Hepatocyte (in vitro differentiated cells): ENCODE results near the gene APOM. TPM values are rescaled to one million over a fixed set of nuclear protein-coding genes. Genes with fewer than 3 reads are reported as not detected.

Source experiments
- DNase-seq: peaks from one replicate; pipeline ENCODE4 v3.0.0-alpha.2; 2016; ENCODE audit warnings: low spot score
- H2AFZ ChIP-seq: fragments of 200-600 bp; sonication (generic); 2 replicates; pipeline ENCODE4 v1.6.0; 2016; ENCODE audit warnings: antibody characterized with exemption, mild to moderate bottlenecking
- H3K27ac ChIP-seq: fragments of 200-600 bp; sonication (generic); 2 replicates; pipeline ENCODE4 v1.5.1; 2016; ENCODE audit warnings: mild to moderate bottlenecking
- H3K27me3 ChIP-seq: fragments of 200-600 bp; sonication (generic); 2 replicates; pipeline ENCODE4 v1.6.1; 2016
- H3K36me3 ChIP-seq: fragments of 200-600 bp; sonication (generic); replicated peaks from 2 replicates; pipeline ENCODE4 v1.5.1; 2016; ENCODE audit warnings: low read depth; ENCODE audit not compliant: insufficient read depth
- H3K4me1 ChIP-seq: fragments of 200-600 bp; sonication (generic); 2 replicates; pipeline ENCODE4 v1.5.1; 2016; ENCODE audit warnings: mild to moderate bottlenecking, moderate library complexity; ENCODE audit not compliant: insufficient read depth
- H3K4me2 ChIP-seq: fragments of 200-600 bp; sonication (generic); 2 replicates; pipeline ENCODE4 v1.6.0; 2016
- H3K4me3 ChIP-seq: fragments of 200-600 bp; sonication (generic); 2 replicates; pipeline ENCODE4 v1.5.1; 2016; ENCODE audit warnings: mild to moderate bottlenecking
- H3K79me2 ChIP-seq: fragments of 200-600 bp; sonication (generic); 2 replicates; pipeline ENCODE4 v1.6.0; 2017; ENCODE audit warnings: mild to moderate bottlenecking
- H3K9me2 ChIP-seq: fragments of 200-600 bp; sonication (generic); replicated peaks from 2 replicates; pipeline ENCODE4 v1.6.0; 2017; ENCODE audit warnings: mild to moderate bottlenecking; ENCODE audit not compliant: insufficient read depth
- H3K9me3 ChIP-seq: fragments of 200-600 bp; sonication (generic); 2 replicates; pipeline ENCODE4 v1.5.1; 2016; ENCODE audit warnings: low read depth, mild to moderate bottlenecking
- H4K20me1 ChIP-seq: fragments of 200-600 bp; sonication (generic); 2 replicates; pipeline ENCODE4 v1.6.0; 2016; ENCODE audit warnings: mild to moderate bottlenecking; ENCODE audit not compliant: insufficient read depth, poor library complexity, severe bottlenecking
- EZH2 ChIP-seq: fragments of 200-600 bp; sonication (generic); IDR thresholded peaks from 2 replicates; pipeline ENCODE4 v1.6.1; 2016; ENCODE audit warnings: antibody characterized with exemption, mild to moderate bottlenecking, borderline replicate concordance
- EZH2phosphoT487 ChIP-seq: fragments of 200-600 bp; sonication (generic); IDR thresholded peaks from one replicate; pipeline ENCODE4 v1.6.1; 2018; ENCODE audit warnings: antibody characterized with exemption, mild to moderate bottlenecking, low read depth, moderate library complexity; ENCODE audit not compliant: unreplicated experiment, severe bottlenecking
- WGBS: methylation state at CpG from one replicate; pipeline ENCODE4 v1.1.6; 2016; ENCODE audit warnings: low lambda C conversion rate; ENCODE audit errors: missing lambda C conversion rate; 5-methylcytosine and 5-hydroxymethylcytosine counted together
- polyA plus RNA-seq: library from polyadenylated mRNA; unstranded; fragments of >200 nt; fragmentation: Nextera tagmentation; extraction: Ambion mirVana; gene quantifications from 2 replicates; pipeline ENCODE4 v1.2.1, GENCODE V29; 2016
- total RNA-seq: library from RNA; depleted of rRNA; stranded (reverse); fragments of >200 nt; gene quantifications from 2 replicates; pipeline ENCODE4 v1.2.3, GENCODE V29; 2014
- TF ChIP-seq, protein P1 (sequence below): fragments of 200-600 bp; sonication (generic); IDR thresholded peaks from 2 replicates; pipeline ENCODE4 v1.5.1; 2016; ENCODE audit warnings: antibody characterized with exemption, mild to moderate bottlenecking; ENCODE audit not compliant: poor library complexity

The APOM gene
- total and polyA plus RNA-seq, 2 experiments from 2014 or later: 9.3 to 40.7 TPM

DNA sequence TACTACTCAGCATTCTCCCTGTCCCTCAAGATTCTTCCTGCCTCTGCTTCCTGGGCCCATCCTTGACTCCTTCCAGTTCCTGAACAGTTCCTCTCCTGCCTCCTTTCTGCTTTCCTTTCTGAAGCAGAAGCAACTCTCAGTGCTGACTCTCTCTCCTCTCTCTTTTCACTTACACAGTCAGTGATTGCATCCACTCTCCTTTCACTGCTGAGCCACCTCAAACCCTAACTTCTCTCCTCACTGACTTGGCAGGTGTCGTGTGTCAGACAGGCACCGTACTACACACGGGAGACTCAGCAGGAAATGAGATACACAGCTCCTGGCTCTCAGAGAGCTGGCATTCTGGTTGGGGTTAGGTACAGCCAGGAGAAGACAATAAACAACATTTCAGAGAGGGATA lies 41.9 kb downstream of the APOM start:
- H3K9me3 ChIP-seq: no peaks in the 10 kb centered on the region
- H3K4me1 ChIP-seq: peaks cover 21% of the 10 kb centered on the region
- 65% methylated on average over 3 of the region's 3 CpGs for WGBS
- TF ChIP-seq, protein P1, sequence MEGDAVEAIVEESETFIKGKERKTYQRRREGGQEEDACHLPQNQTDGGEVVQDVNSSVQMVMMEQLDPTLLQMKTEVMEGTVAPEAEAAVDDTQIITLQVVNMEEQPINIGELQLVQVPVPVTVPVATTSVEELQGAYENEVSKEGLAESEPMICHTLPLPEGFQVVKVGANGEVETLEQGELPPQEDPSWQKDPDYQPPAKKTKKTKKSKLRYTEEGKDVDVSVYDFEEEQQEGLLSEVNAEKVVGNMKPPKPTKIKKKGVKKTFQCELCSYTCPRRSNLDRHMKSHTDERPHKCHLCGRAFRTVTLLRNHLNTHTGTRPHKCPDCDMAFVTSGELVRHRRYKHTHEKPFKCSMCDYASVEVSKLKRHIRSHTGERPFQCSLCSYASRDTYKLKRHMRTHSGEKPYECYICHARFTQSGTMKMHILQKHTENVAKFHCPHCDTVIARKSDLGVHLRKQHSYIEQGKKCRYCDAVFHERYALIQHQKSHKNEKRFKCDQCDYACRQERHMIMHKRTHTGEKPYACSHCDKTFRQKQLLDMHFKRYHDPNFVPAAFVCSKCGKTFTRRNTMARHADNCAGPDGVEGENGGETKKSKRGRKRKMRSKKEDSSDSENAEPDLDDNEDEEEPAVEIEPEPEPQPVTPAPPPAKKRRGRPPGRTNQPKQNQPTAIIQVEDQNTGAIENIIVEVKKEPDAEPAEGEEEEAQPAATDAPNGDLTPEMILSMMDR: no peak
- TF ChIP-seq EZH2phosphoT487 (no peak), EZH2 (no peak)
- peaks cover 5% of the 10 kb centered on the region for H4K20me1 ChIP-seq
- H3K4me2 ChIP-seq: no peak overlapping the region
- peaks cover 54% of the 10 kb centered on the region for H3K79me2 ChIP-seq
- no peak overlapping the region for H3K4me3 ChIP-seq
- H3K9me2 ChIP-seq: no peaks in the 10 kb centered on the region
- no peaks in the 10 kb centered on the region for H3K27me3 ChIP-seq
- no peak overlapping the region for H3K27ac ChIP-seq
- no peaks in the 10 kb centered on the region for H3K36me3 ChIP-seq
- DNase-seq: no peak
- no peak overlapping the region for H2AFZ ChIP-seq

DNA sequence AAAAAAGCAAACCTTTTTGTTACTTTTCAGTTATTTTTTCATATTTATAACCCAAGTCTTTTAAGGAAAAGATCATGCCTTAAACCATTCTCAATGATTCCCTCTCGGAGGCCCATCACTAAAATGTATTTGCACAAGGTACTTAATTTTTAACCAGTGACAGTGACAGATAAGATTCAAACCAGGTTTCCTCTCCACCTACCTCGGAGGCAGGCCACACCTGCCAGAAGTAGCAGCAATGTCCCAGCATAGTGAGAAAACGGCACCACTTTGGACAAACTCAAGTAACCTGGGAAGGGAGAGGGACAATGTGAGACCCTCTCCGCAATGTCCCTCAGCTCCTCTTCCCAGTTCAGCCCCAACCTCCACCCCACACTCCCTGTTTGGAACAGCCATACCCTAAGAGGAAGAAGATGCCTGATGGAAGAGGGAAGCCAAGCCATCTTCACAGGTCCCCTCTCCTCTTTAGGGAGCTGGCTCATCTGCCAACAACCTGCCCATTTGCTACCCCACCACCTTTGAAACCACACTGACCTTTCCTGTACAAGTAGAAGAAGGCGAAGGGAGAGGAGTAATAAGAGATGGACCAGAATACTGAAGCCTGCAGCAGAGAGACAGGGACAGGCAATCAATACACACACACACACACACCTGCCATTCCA lies 45.2 kb downstream of the APOM start:
- Histone ChIP-seq H3K4me3 (peak overlapping the region; percentile 7), H3K9me3 (no peaks in the 10 kb centered on the region), H3K79me2 (peaks cover 56% of the 10 kb centered on the region), H2AFZ (no peak overlapping the region), H3K27ac (peak overlapping the region; percentile 96), H3K36me3 (no peaks in the 10 kb centered on the region), H3K27me3 (no peaks in the 10 kb centered on the region), H3K4me2 (peak overlapping the region; percentile 97), H3K4me1 (peaks cover 26% of the 10 kb centered on the region), H3K9me2 (no peaks in the 10 kb centered on the region), H4K20me1 (peaks cover 5% of the 10 kb centered on the region)
- WGBS: 65% methylated on average over 5 of the region's 5 CpGs
- no peak for DNase-seq
- TF ChIP-seq, protein P1: no peak
- no peak for TF ChIP-seq EZH2phosphoT487
- TF ChIP-seq EZH2: no peak

DNA sequence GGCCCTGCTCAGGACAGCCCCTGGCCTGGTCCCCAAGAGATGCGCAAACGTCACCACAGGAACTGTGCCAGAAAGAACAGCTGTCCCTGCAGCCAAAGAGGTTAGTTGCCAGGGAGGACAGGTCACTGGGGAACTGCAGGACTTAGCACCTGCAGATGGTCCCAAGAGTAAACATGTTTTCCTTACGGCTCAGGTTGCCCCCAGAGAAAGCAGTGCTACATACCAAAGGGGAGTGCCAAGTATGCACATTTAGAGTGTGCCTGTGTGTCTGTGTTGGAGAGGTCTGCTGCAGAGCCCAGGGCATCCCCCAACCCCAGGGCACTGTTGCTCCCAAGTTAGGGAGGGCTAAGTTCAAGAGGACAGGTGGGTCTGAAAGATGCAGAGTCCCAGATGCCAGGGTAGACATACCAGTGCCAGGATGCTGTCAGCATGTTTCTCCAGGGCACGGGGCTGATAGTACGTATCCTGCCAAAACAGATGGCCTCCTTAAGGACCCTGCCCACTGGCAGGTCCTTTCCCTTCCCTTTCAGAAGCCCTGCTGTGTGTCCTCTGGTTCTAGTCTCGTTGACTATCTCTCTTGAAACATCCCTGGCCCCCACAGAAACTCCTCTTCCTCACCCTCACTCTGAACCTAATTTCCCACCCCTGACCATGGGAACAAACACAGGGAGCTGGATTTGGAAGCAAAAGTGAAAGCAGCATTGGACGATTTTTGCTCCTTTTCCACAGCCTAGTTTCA lies 46.1 kb downstream of the APOM start:
- DNase-seq: no peak
- no peaks in the 10 kb centered on the region for H3K9me3 ChIP-seq
- no peaks in the 10 kb centered on the region for H3K9me2 ChIP-seq
- peak overlapping the region; percentile 97 for H3K4me2 ChIP-seq
- no peaks in the 10 kb centered on the region for H3K27me3 ChIP-seq
- peaks cover 56% of the 10 kb centered on the region for H3K79me2 ChIP-seq
- 38% methylated on average over 7 of the region's 7 CpGs for WGBS
- H4K20me1 ChIP-seq: peaks cover 5% of the 10 kb centered on the region
- peak overlapping the region; percentile 47 for H2AFZ ChIP-seq
- peak overlapping the region; percentile 96 for H3K27ac ChIP-seq
- H3K4me1 ChIP-seq: peaks cover 26% of the 10 kb centered on the region
- H3K36me3 ChIP-seq: no peaks in the 10 kb centered on the region
- TF ChIP-seq EZH2phosphoT487: no peak
- TF ChIP-seq, protein P1: no peak
- TF ChIP-seq EZH2: no peak
- H3K4me3 ChIP-seq: peak overlapping the region; percentile 65
